GM18867 (cell line): Measurements from ENCODE around the gene TTLL1.
"Not testable (repeated sequence)": the region's sequence is repeated elsewhere in the genome, so short reads cannot be mapped to it uniquely, and the experiment has no call there.

Source experiments
- ATAC-seq: cut with Tn5 transposase; IDR thresholded peaks from one replicate; pipeline ENCODE4 v1.9.1; 2021; ENCODE audit warnings: mild to moderate bottlenecking, moderate library complexity; ENCODE audit not compliant: unreplicated experiment

Gene TTLL1

DNA sequence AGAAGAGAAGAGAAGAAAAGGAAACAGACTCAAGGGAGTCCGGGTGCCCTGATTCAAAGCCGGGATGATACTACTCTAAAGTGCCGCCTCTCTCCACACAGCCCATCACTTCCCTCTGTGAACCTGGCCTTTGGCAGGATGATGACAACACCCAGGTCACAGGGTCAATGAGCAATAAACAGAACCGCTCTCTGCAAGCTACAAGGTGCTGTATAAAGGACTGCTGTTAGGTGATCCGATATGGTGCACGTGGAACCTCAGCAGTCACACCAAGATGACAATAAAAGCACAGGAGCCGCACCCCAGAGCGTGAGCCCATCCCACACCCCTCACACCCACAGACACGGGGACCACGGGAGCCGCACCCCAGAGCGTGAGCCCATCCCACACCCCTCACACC lies 10.7 kb downstream of the TTLL1 start:
- ATAC-seq, result no peak

- ATAC-seq, result no peak
Measured at GRCh38 chr22:43077121-43077877, 11.9 kb downstream of the TTLL1 start.

DNA sequence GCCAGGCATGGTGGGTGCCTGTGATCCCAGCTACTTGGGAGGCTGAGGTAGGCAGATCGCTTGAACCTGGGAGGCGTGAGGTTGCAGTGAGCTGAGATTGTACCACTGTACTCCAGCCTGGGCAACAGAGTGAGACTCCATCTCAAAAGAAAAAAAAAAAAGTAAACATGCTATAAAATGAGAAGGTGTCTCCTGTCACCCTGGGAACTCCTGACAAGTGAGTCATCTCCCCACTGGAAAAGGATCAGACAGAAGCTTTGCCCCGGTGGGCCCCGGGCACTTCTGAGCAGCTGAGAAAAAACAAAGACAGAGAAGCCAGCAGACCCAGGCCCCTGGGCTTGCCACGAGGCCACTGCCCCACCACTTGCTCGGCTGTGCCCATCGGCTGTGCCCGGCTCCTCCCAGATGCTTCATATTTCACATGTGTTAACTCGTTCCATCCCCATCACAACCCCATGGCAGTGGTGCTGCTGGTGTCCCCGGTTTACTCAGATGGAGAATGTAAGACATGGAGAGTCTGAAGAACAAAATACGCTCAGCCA lies 22.3 kb downstream of the TTLL1 start:
- ATAC-seq, result no peak

GRCh38 chr22:43066134-43066533 lies 23.1 kb downstream of the TTLL1 start:
- no peak for ATAC-seq

DNA sequence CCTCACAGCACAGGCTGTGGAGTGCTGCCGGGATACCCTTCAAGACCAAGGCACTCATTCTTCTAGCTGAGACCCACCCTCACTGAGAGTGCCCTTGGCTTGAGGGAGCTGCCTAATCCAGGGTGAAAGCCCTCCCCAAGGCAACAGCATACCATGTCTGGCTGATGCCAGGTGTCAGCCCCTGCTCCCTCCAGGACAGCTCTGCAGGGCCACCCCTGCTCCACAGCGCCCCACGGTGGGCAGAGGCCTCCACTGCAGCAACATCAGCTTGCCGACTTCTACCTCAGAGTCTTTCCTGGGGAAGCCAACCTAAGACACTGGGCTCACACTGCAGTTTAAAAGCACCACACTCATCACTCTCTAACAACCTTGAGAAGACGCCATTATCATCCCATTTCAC lies 29.0 kb downstream of the TTLL1 start:
- ATAC-seq, result no peak

DNA sequence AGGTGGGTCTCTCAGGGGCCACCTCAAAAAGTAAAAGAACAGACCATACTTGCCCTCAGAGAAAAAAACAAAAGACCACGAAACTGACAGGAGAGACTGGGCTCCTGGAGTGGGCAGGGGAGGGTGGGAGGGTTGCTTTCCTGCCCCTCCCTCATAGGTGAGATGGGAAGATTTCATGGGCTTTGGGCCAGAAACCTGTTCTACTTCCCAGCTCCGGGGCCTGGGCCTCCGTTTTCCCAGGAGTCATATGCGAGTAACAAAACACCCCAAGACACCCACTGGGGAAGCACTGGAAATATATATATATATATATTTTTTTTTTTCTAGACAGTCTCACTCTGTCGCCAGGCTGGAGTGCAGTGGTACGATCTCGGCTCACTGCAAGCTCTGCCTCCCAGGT lies 31.6 kb downstream of the TTLL1 start:
- no peak for ATAC-seq

GRCh38 chr22:43053176-43053575 lies 36.0 kb downstream of the TTLL1 start:
- no peak for ATAC-seq

DNA sequence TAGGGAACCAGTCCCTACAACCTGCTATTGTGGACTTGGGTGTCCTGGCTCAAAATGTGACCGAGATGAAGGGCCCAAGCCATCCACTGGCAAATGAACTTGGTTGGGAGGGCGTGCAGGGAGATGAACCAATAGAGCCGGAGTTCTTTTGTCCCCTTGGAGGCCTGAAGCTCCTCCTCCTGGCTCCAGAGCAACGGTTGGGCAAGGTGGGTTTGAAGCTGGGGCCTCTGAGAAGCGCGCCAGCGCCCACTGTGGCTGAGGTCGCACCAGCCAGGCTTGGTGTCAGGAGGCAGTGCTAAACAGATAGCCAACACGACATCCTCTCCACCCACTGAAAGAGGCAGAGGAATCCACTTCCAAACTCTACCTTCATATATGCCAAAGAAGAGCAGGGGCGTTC lies 38.2 kb downstream of the TTLL1 start:
- ATAC-seq, result no peak

DNA sequence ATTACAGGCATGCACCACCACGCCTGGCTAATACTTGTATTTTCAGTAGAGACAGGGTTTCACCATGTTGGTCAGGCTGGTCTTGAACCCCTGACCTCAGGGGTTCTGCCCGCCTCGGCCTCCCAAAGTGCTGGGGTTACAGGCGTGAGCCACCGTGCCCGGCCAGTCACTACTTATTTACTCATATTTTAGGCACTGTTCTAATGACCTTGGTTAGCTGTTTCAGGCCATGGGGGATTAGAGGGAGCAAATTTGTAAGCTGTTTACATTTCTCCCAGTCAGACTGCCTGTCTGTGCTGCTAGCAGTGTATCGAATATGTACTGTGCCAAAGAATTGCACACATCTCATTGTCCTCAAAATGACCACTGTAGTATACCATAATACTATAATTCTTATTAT lies 41.6 kb downstream of the TTLL1 start:
- no peak for ATAC-seq

- no peak for ATAC-seq
Measured at GRCh38 chr22:43044290-43044712, 44.9 kb downstream of the TTLL1 start.

GRCh38 chr22:43042101-43042780 lies 47.0 kb downstream of the TTLL1 start:
- ATAC-seq, result no peak

- ATAC-seq, result no peak
Measured at GRCh38 chr22:43039800-43040199, 49.4 kb downstream of the TTLL1 start.

GRCh38 chr22:43038325-43038724 lies 50.9 kb downstream of the TTLL1 start:
- no peak for ATAC-seq

DNA sequence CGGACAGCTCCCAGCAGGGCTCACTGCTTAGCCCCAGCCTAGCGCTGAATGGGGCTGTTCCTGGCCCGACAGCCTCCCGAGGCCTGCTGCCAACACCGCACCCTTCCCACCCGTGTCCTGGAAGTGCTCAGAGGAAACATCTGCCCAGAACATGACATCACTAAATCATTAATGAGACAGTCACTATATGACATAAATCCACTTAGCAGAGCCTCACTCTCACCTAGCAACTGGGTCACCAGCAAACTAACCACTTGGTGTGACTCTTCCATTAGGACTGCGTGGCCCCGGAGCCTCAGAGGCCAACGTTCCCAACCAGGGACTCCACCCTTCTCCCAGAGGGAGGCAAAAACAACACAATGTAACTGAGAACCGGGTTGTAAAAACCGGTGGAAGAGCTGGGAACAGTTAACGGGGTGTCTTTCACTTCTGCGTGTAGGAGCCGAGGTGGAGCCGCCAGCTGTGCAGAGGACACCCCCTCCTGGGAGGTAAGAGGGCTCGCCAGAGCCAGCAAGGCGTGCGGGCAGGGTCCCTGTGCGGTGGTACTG lies 52.8 kb downstream of the TTLL1 start:
- ATAC-seq, result no peak

GRCh38 chr22:43035250-43035649 lies 53.9 kb downstream of the TTLL1 start:
- no peak for ATAC-seq

DNA sequence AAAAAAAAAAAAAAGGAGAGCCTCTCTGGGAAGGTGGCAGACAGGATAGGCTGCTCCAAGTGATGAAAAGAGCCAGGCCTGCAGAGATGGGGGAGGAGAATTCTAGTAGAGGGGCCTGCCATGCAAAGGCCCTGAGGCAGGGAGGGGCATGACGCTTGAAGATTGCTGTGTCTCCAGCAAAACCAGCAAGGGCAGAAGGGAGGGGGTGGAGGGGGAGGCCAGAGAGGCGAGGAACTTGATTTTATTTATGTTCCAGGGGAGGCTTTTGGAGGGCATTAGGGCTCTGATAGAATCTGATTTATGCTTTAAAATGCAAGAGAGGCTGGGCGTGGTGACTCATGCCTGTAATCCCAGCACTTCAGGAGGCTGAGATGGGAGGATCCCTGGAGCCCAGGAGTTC lies 57.6 kb downstream of the TTLL1 start:
- ATAC-seq, result no peak

DNA sequence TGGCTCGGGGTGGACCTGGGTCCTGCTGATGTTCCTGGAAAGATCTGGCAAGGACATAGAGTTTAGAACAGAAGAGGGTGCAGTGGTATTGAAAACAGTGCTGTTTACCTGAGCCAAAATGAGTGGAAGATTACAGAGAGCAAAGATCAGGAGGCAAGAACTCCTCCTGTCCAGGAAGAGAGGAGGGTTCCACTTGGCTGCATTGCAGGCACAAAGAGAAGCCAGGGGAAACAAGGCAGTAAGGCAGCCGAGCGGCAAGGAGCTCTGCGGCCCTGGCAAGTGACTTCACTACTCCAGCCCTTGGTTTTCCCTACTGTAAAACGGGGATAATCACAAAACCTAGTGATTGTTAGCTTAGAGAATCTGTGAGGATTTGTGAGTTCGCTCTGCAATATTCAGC lies 70.6 kb downstream of the TTLL1 start:
- ATAC-seq, result no peak

DNA sequence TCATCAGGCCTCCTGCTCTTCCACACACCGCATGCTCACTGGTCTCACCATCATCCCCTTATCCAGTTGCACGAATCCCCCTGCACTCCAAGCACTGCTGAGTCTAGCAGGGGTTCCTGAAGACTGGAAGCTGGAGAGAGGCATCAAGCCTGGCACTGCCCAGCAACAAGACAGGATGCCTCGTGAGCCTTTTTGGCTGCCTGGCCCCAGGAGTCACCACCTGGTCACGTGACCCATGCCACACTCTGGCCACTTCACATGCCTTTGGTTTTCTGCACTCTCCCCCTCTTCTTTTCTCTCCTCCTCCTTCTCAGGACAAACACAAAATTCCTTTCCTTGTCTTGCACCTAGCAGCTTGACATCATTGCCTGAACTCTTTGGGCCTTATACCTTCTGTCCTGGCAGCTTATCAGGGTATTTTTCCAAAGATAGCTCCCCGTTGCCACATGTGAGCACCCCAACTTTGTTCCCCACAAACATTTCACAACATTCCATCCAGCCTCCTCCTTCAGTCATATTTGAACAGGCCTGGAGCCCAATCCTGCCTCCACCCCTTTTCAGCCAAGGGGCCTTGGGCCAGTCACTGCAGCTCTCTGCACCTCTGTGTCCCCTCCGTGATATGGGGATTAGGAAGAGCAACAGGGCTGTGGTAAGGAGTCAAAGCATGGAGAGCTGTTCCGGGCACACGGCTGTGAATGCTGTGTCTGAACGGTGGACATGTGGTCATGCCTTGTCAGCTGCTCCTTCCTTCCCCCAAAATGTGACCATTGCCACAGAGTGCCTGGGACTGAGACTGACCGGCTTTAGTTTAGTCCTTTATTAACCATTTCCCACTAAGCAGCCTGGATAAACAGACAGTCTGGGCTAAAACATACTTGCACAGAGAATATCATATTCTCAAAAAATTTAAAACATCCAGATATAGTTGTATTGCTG lies 71.4 kb downstream of the TTLL1 start:
- ATAC-seq, result no peak

DNA sequence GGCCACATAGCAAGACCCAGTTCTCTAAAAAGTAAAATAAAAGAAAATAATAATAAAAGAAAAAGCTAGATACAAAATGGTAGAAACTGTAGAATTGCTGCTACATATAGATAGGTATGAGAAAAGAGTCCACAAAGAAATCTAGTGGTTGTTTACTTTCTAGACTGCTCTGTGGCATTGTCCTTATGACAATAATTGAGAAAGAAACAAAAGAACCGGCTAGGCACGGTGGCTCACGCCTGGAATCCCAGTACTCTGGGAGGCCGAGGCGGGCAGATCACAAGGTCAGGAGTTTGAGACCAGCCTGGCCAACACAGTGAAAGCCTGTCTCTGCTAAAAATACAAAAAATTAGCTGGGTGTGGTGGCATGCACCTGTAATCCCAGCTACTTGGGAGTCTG lies 73.0 kb downstream of the TTLL1 start:
- not testable (repeated sequence) for ATAC-seq

- ATAC-seq, result no peak
Measured at GRCh38 chr22:43015677-43016042, 73.5 kb downstream of the TTLL1 start.
